PFSK-1 (cell line): Measurements from ENCODE around the gene LRRC4C.

Experiments
- FOXP2 ChIP-seq: optimal IDR thresholded peaks from 2 replicates; pipeline ENCODE3; 2011; ENCODE audit warnings: borderline replicate concordance, control low read depth, inconsistent platforms; ENCODE audit not compliant: insufficient read depth; ENCODE audit errors: extremely low read length, extremely low read depth
- POLR2AphosphoS5 ChIP-seq: IDR thresholded peaks from 2 replicates; pipeline ENCODE4 v1.6.1; 2012; ENCODE audit warnings: low read depth, mild to moderate bottlenecking, control low read depth, low read length, moderate library complexity
- REST ChIP-seq, 2 experiments: IDR thresholded peaks; 2 replicates each; pipeline versions ENCODE4 v1.6.1 to v1.8.0; 2011 to 2012; ENCODE audit warnings: low read depth in 2 of 2, low read length in 2 of 2, control low read depth in 1 of 2, inconsistent platforms in 1 of 2, mild to moderate bottlenecking in 1 of 2, moderate library complexity in 1 of 2; ENCODE audit not compliant: insufficient read depth in 1 of 2
- SIN3A ChIP-seq: IDR thresholded peaks from 2 replicates; pipeline ENCODE4 v1.6.1; 2012; ENCODE audit warnings: mild to moderate bottlenecking, low read length, moderate library complexity, borderline replicate concordance; ENCODE audit not compliant: insufficient read depth
- TAF1 ChIP-seq: IDR thresholded peaks from 2 replicates; pipeline ENCODE4 v1.6.1; 2012; ENCODE audit warnings: low read length, control low read depth, borderline replicate concordance; ENCODE audit not compliant: insufficient read depth

The LRRC4C gene

GRCh38 chr11:40119661-40120060 lies 1339.8 kb downstream of the LRRC4C start:
- no peak for TF ChIP-seq TAF1
- no peak for TF ChIP-seq REST (IDR thresholded peaks at IDR 0.05; ENCODE audit: insufficient read depth in 1 of 2, low read depth in 2 of 2, low read length in 2 of 2)
- no peak for TF ChIP-seq SIN3A
- no peak for TF ChIP-seq FOXP2
- TF ChIP-seq POLR2AphosphoS5: no peak

- no peak for TF ChIP-seq POLR2AphosphoS5
- TF ChIP-seq TAF1: no peak
These were observed 1340.7 kb downstream of the LRRC4C start for GRCh38 chr11:40118780-40119179.

- no peak for TF ChIP-seq REST (IDR thresholded peaks at IDR 0.05; ENCODE audit: insufficient read depth in 1 of 2, low read depth in 2 of 2, low read length in 2 of 2)
- TF ChIP-seq FOXP2: no peak
- no peak for TF ChIP-seq POLR2AphosphoS5
- TF ChIP-seq TAF1: no peak
These were observed 1341.4 kb downstream of the LRRC4C start for GRCh38 chr11:40118026-40118425.

GRCh38 chr11:40104941-40105550 lies 1354.4 kb downstream of the LRRC4C start:
- no peak for TF ChIP-seq POLR2AphosphoS5
- TF ChIP-seq FOXP2: no peak
- no peak for TF ChIP-seq TAF1
- TF ChIP-seq REST (IDR thresholded peaks at IDR 0.05; ENCODE audit: insufficient read depth in 1 of 2, low read depth in 2 of 2, low read length in 2 of 2): no peak
- TF ChIP-seq SIN3A: no peak

- no peak for TF ChIP-seq SIN3A
- TF ChIP-seq TAF1: no peak
- no peak for TF ChIP-seq POLR2AphosphoS5
- TF ChIP-seq REST (IDR thresholded peaks at IDR 0.05; ENCODE audit: insufficient read depth in 1 of 2, low read depth in 2 of 2, low read length in 2 of 2): no peak
- no peak for TF ChIP-seq FOXP2
These were observed 1358.7 kb downstream of the LRRC4C start for GRCh38 chr11:40100781-40101180.
